ENCODE data around the gene ILKAP. TPM values are rescaled to one million over a fixed set of nuclear protein-coding genes. Genes with fewer than 3 reads are reported as not detected.
"Not testable (repeated sequence)": the region's sequence is repeated elsewhere in the genome, so short reads cannot be mapped to it uniquely, and the experiment has no call there.

ILKAP gene
- total RNA-seq, 1 experiment from 2014 or later, result 50.7 TPM

DNA sequence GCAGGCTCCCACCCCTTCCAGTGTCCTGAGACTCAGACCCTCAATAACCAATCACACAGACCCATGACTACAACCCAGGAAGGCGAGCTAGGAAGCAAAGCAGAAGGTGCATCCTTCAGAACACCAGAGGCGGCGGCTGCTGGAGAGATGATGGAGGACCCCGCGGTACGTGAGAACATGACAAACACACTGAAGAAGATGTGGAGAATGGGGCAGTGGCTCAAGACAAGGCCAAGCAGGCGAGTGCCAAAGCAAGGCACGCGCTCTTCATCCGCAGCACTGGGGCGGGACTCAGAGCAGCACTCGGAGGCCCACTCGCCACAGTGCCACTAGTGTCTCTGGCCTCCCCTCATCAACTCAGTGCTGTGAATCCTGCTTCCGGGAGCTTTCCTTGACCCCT, 31.1 kb downstream of the ILKAP start:
- Histone ChIP-seq H3K27ac (ENCODE audit: low read length) (no peak overlapping the region), H3K4me3 (ENCODE audit: low read length) (no peak overlapping the region), H3K79me2 (ENCODE audit: low read length) (peaks cover 1% of the 10 kb centered on the region; the same call in 1 of the 2 replicates), H3K4me1 (ENCODE audit: low read length) (no peaks in the 10 kb centered on the region), H3K9me2 (replicated peaks; ENCODE audit: insufficient read depth, low read length) (no peaks in the 10 kb centered on the region), H3K9ac (ENCODE audit: low read length) (no peak overlapping the region), H3K4me2 (ENCODE audit: low read depth, low read length, poor library complexity, severe bottlenecking) (no peak overlapping the region), H3K27me3 (ENCODE audit: low read length) (no peaks in the 10 kb centered on the region), H3K9me3 (ENCODE audit: low read length) (no peaks in the 10 kb centered on the region), H3K36me3 (ENCODE audit: insufficient read depth, low read length) (peaks cover 39% of the 10 kb centered on the region), H2AFZ (ENCODE audit: low read length) (no peak overlapping the region), H4K20me1 (ENCODE audit: insufficient read depth, low read depth, low read length) (0 out of 2 replicates have a peak, but pooled peaks cover 9% of the 10 kb centered on the region)
- no peak for DNase-seq

- no peak overlapping the region for H3K4me3 ChIP-seq (ENCODE audit: low read length)
- no peak overlapping the region for H3K9ac ChIP-seq (ENCODE audit: low read length)
- H3K36me3 ChIP-seq (ENCODE audit: insufficient read depth, low read length), result peaks cover 32% of the 10 kb centered on the region; the same call in 1 of the 2 replicates
- no peaks in the 10 kb centered on the region for H3K9me2 ChIP-seq (replicated peaks; ENCODE audit: insufficient read depth, low read length)
- 0 out of 2 replicates have a peak, but pooled peaks cover 9% of the 10 kb centered on the region for H4K20me1 ChIP-seq (ENCODE audit: insufficient read depth, low read depth, low read length)
- no peaks in the 10 kb centered on the region for H3K79me2 ChIP-seq (ENCODE audit: low read length)
- no peaks in the 10 kb centered on the region for H3K9me3 ChIP-seq (ENCODE audit: low read length)
- no peaks in the 10 kb centered on the region for H3K27me3 ChIP-seq (ENCODE audit: low read length)
- no peak overlapping the region for H2AFZ ChIP-seq (ENCODE audit: low read length)
- H3K4me2 ChIP-seq (ENCODE audit: low read depth, low read length, poor library complexity, severe bottlenecking), result no peak overlapping the region
- no peaks in the 10 kb centered on the region for H3K4me1 ChIP-seq (ENCODE audit: low read length)
- no peak overlapping the region for H3K27ac ChIP-seq (ENCODE audit: low read length)
- DNase-seq, result no peak
Measured at GRCh38 chr2:238171575-238172187, 31.8 kb downstream of the ILKAP start.

GRCh38 chr2:238171072-238171431, 32.4 kb downstream of the ILKAP start:
- not testable (repeated sequence) for H3K9ac ChIP-seq (ENCODE audit: low read length); DNase-seq; H2AFZ ChIP-seq (ENCODE audit: low read length); H3K27me3 ChIP-seq (ENCODE audit: low read length); H3K79me2 ChIP-seq (ENCODE audit: low read length); H3K4me3 ChIP-seq (ENCODE audit: low read length); H3K27ac ChIP-seq (ENCODE audit: low read length); H4K20me1 ChIP-seq (ENCODE audit: insufficient read depth, low read depth, low read length); H3K4me1 ChIP-seq (ENCODE audit: low read length); H3K9me3 ChIP-seq (ENCODE audit: low read length); H3K9me2 ChIP-seq (replicated peaks; ENCODE audit: insufficient read depth, low read length); H3K4me2 ChIP-seq (ENCODE audit: low read depth, low read length, poor library complexity, severe bottlenecking)
- peaks cover 28% of the 10 kb centered on the region; the same call in 1 of the 2 replicates for H3K36me3 ChIP-seq (ENCODE audit: insufficient read depth, low read length)

GRCh38 chr2:238170386-238171071, 33.0 kb downstream of the ILKAP start:
- DNase-seq, result no peak
- H2AFZ ChIP-seq (ENCODE audit: low read length), result no peak overlapping the region
- no peak overlapping the region for H3K9ac ChIP-seq (ENCODE audit: low read length)
- no peak overlapping the region for H3K4me3 ChIP-seq (ENCODE audit: low read length)
- no peak overlapping the region for H3K4me2 ChIP-seq (ENCODE audit: low read depth, low read length, poor library complexity, severe bottlenecking)
- H3K9me3 ChIP-seq (ENCODE audit: low read length), result no peaks in the 10 kb centered on the region
- 0 out of 2 replicates have a peak, but pooled peaks cover 9% of the 10 kb centered on the region for H4K20me1 ChIP-seq (ENCODE audit: insufficient read depth, low read depth, low read length)
- no peaks in the 10 kb centered on the region for H3K79me2 ChIP-seq (ENCODE audit: low read length)
- no peak overlapping the region for H3K27ac ChIP-seq (ENCODE audit: low read length)
- H3K9me2 ChIP-seq (replicated peaks; ENCODE audit: insufficient read depth, low read length), result no peaks in the 10 kb centered on the region
- H3K4me1 ChIP-seq (ENCODE audit: low read length), result no peaks in the 10 kb centered on the region
- H3K36me3 ChIP-seq (ENCODE audit: insufficient read depth, low read length), result peaks cover 28% of the 10 kb centered on the region; the same call in 1 of the 2 replicates
- H3K27me3 ChIP-seq (ENCODE audit: low read length), result no peaks in the 10 kb centered on the region

GRCh38 chr2:238169708-238170251, 33.7 kb downstream of the ILKAP start:
- H3K4me1 ChIP-seq (ENCODE audit: low read length), result no peaks in the 10 kb centered on the region
- H3K9me2 ChIP-seq (replicated peaks; ENCODE audit: insufficient read depth, low read length), result no peaks in the 10 kb centered on the region
- H4K20me1 ChIP-seq (ENCODE audit: insufficient read depth, low read depth, low read length), result 0 out of 2 replicates have a peak, but pooled peaks cover 4% of the 10 kb centered on the region
- H2AFZ ChIP-seq (ENCODE audit: low read length), result no peak overlapping the region
- no peak overlapping the region for H3K4me2 ChIP-seq (ENCODE audit: low read depth, low read length, poor library complexity, severe bottlenecking)
- no peak for DNase-seq
- H3K27ac ChIP-seq (ENCODE audit: low read length), result peak overlapping the region; percentile 43; the same call in 1 of the 2 replicates
- H3K4me3 ChIP-seq (ENCODE audit: low read length), result no peak overlapping the region
- no peak overlapping the region for H3K9ac ChIP-seq (ENCODE audit: low read length)
- no peaks in the 10 kb centered on the region for H3K9me3 ChIP-seq (ENCODE audit: low read length)
- peaks cover 23% of the 10 kb centered on the region; the same call in 1 of the 2 replicates for H3K36me3 ChIP-seq (ENCODE audit: insufficient read depth, low read length)
- no peaks in the 10 kb centered on the region for H3K27me3 ChIP-seq (ENCODE audit: low read length)
- H3K79me2 ChIP-seq (ENCODE audit: low read length), result no peaks in the 10 kb centered on the region

DNA sequence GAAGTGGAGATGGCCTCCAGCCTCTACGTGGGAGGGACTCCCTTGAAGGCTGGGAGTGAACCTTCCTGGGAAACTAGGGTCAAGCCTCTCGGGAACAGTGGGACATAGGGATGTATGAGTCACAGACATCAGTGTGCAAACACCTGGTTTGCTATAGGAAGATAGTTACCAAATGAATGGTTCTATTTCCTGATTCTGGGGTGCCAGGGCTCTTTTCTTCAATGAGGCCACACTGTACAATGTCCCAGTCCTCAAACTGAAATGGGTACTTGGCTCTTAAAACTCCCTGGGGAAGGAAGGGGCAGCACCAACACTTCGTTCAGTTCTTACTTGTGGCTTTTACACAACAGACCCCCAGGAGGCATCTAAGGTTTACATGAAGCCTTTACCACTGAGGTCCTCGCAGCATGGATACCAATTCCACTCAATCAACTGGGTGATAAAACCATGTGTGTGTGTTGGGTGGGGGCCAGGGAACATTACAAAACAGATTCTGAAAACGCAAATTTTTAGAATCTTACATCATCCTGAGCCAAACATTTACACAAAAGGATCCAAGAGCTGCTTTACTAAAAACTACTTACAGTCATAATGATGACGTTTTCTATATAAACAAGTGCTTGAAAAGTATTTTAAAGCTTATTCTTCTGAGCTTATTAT, 34.3 kb downstream of the ILKAP start:
- no peak overlapping the region for H3K9ac ChIP-seq (ENCODE audit: low read length)
- no peak overlapping the region for H3K4me2 ChIP-seq (ENCODE audit: low read depth, low read length, poor library complexity, severe bottlenecking)
- H3K9me3 ChIP-seq (ENCODE audit: low read length), result no peaks in the 10 kb centered on the region
- no peaks in the 10 kb centered on the region for H3K9me2 ChIP-seq (replicated peaks; ENCODE audit: insufficient read depth, low read length)
- H4K20me1 ChIP-seq (ENCODE audit: insufficient read depth, low read depth, low read length), result no peaks in the 10 kb centered on the region
- peaks cover 18% of the 10 kb centered on the region; the same call in 1 of the 2 replicates for H3K36me3 ChIP-seq (ENCODE audit: insufficient read depth, low read length)
- peak overlapping the region; percentile 43; the same call in 1 of the 2 replicates for H3K27ac ChIP-seq (ENCODE audit: low read length)
- no peak for DNase-seq
- H3K4me3 ChIP-seq (ENCODE audit: low read length), result no peak overlapping the region
- H3K27me3 ChIP-seq (ENCODE audit: low read length), result no peaks in the 10 kb centered on the region
- no peak overlapping the region for H2AFZ ChIP-seq (ENCODE audit: low read length)
- H3K4me1 ChIP-seq (ENCODE audit: low read length), result no peaks in the 10 kb centered on the region
- H3K79me2 ChIP-seq (ENCODE audit: low read length), result no peaks in the 10 kb centered on the region

DNA sequence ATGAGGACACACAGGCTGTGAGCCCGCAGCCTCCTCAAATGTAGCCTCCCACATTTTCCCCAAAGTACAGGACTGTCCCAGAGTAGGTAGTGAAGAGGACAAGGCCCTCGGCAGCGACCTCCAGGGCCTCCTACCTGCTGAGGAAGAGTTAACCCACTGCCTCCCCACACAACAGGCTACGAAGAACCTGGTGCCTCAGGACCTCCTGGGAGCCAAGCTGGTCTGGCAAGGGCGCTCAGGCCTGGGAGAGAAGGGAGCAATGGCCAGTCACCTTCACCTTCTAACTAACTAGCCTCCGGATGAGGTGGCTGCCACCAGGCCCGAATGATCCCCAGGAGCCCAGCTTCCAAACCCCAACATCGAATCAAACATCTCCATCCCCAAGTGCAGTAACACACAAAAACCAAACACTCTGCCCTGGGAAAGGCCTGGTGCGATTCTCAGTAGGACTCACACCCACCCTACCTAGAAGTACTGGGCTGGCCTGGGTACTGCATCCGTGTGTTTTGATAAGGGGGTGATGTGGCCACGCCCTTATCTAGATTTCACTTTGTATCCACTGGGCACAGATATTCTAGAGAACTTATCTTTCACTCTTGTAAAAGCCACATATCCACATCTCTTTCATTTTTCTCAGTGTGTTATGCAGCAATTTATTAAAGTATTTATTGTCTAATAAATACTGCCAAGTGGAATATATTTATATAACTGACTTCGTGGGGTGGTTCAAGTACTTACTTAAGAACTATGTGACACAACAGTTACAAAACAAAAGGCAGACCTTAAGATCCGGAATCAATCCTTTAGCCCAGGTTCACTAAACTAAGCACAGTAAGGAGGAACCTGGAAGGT, 35.1 kb downstream of the ILKAP start:
- H3K27ac ChIP-seq (ENCODE audit: low read length), result peak overlapping the region; percentile 43; the same call in 1 of the 2 replicates
- no peak overlapping the region for H3K9ac ChIP-seq (ENCODE audit: low read length)
- no peak overlapping the region for H3K4me2 ChIP-seq (ENCODE audit: low read depth, low read length, poor library complexity, severe bottlenecking)
- H2AFZ ChIP-seq (ENCODE audit: low read length), result no peak overlapping the region
- no peak for DNase-seq
- H3K9me3 ChIP-seq (ENCODE audit: low read length), result no peaks in the 10 kb centered on the region
- no peaks in the 10 kb centered on the region for H3K79me2 ChIP-seq (ENCODE audit: low read length)
- no peaks in the 10 kb centered on the region for H3K27me3 ChIP-seq (ENCODE audit: low read length)
- H3K4me1 ChIP-seq (ENCODE audit: low read length), result no peaks in the 10 kb centered on the region
- peaks cover 11% of the 10 kb centered on the region; the same call in 1 of the 2 replicates for H3K36me3 ChIP-seq (ENCODE audit: insufficient read depth, low read length)
- no peaks in the 10 kb centered on the region for H4K20me1 ChIP-seq (ENCODE audit: insufficient read depth, low read depth, low read length)
- no peaks in the 10 kb centered on the region for H3K9me2 ChIP-seq (replicated peaks; ENCODE audit: insufficient read depth, low read length)
- no peak overlapping the region for H3K4me3 ChIP-seq (ENCODE audit: low read length)
